Measurements from ENCODE around the gene GALR1. TPM values are rescaled to one million over a fixed set of nuclear protein-coding genes. Genes with fewer than 3 reads are reported as not detected.
"Not testable (repeated sequence)": the region's sequence is repeated elsewhere in the genome, so short reads cannot be mapped to it uniquely, and the experiment has no call there.

The GALR1 gene
- total RNA-seq, 1 donor from 2014 or later, result not detected

DNA sequence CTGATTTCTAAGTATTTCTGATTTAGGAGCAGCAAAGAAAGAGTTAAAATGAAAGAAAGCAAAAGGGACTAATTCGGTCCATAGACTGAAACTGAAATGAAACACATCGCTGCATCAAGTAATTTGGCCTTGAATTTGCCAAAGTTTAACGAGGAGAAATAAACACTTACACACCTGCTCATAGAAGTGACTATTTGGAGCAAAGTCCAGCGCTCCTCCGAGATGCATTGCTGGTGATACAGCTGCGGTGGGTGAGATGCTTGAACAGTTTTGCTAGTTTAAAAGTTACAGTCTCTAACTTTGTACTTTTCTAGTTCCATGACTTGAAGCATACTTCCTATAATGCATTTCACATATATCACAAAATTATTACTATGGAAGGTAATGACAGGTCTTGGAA is 18.3 kb downstream of the GALR1 start:
- H3K36me3 ChIP-seq (ENCODE audit: control insufficient read depth, insufficient read depth, low read length), result no peaks in the 10 kb centered on the region

DNA sequence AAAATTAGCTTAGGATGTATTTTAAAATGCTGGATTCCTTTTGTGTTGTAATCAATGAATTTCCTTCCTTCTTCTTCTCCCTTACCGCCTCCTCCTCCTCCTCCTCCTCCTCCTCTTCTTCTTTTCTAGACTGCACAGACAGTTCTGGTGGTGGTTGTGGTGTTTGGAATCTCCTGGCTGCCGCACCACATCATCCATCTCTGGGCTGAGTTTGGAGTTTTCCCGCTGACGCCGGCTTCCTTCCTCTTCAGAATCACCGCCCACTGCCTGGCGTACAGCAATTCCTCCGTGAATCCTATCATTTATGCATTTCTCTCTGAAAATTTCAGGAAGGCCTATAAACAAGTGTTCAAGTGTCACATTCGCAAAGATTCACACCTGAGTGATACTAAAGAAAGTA is 18.8 kb downstream of the GALR1 start:
- H3K36me3 ChIP-seq (ENCODE audit: control insufficient read depth, insufficient read depth, low read length), result no peaks in the 10 kb centered on the region
- DNase-seq (ENCODE audit: low read depth), result no peak
- H3K4me3 ChIP-seq (ENCODE audit: low read depth, low read length), result no peak overlapping the region
- H3K27me3 ChIP-seq (ENCODE audit: control insufficient read depth, insufficient read depth, low read length), result no peaks in the 10 kb centered on the region
- TF ChIP-seq, protein P1, sequence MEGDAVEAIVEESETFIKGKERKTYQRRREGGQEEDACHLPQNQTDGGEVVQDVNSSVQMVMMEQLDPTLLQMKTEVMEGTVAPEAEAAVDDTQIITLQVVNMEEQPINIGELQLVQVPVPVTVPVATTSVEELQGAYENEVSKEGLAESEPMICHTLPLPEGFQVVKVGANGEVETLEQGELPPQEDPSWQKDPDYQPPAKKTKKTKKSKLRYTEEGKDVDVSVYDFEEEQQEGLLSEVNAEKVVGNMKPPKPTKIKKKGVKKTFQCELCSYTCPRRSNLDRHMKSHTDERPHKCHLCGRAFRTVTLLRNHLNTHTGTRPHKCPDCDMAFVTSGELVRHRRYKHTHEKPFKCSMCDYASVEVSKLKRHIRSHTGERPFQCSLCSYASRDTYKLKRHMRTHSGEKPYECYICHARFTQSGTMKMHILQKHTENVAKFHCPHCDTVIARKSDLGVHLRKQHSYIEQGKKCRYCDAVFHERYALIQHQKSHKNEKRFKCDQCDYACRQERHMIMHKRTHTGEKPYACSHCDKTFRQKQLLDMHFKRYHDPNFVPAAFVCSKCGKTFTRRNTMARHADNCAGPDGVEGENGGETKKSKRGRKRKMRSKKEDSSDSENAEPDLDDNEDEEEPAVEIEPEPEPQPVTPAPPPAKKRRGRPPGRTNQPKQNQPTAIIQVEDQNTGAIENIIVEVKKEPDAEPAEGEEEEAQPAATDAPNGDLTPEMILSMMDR (IDR thresholded peaks at IDR 0.05; ENCODE audit: insufficient read depth, low read length, poor library complexity, severe bottlenecking), result no peak

More for the DNA sequence above, 18.3 kb downstream of the GALR1 start:
- Histone ChIP-seq H3K27me3 (ENCODE audit: control insufficient read depth, insufficient read depth, low read length) (no peaks in the 10 kb centered on the region), H3K4me3 (ENCODE audit: low read depth, low read length) (no peak overlapping the region)
- DNase-seq (ENCODE audit: low read depth), result no peak
- TF ChIP-seq, protein P1 (IDR thresholded peaks at IDR 0.05; ENCODE audit: insufficient read depth, low read length, poor library complexity, severe bottlenecking), result no peak

DNA sequence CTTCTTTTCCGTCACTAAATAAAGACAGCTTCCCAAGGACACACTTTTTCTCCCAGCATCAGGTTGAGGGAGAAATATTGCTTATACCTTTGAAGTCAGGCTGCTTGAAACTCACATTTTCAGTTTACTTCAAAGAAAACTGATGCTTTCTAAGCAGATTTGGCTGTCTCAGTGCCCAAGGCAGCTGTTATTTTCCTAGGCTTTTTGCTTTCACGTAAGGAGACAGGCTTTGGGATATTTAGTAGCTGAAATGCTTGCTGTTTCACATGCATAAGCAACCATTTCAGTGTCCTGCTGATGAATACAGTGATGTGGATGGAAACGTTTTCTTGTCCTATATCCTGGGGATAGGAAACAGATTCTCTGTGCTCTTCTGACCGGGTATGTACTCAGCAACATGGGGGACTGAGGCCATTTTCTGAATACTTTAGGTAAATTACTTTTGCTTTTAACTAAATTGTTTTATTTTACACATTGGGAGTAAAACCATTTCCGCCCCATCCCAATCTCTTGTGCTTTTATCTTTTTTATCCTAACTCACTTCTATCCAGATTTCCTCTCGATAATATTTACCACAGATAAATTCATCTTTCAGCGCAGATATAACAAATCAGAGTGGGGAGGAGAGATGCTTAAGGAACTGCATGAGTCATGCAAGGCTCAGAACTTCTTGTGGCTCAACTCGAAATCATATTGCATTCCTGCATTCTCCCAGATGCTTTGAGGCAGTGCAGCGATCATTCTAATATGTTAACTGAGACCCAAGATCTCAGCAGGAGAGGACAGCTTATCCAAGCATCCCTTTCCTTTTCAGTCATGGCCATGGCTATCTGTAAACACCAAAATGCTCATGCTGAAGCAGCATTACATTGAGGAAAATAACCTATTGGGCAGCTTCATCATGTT is 22.2 kb downstream of the GALR1 start:
- TF ChIP-seq, protein P1 (IDR thresholded peaks at IDR 0.05; ENCODE audit: insufficient read depth, low read length, poor library complexity, severe bottlenecking), result no peak
- H3K4me3 ChIP-seq (ENCODE audit: low read depth, low read length), result no peak overlapping the region
- H3K27me3 ChIP-seq (ENCODE audit: control insufficient read depth, insufficient read depth, low read length), result no peaks in the 10 kb centered on the region
- H3K36me3 ChIP-seq (ENCODE audit: control insufficient read depth, insufficient read depth, low read length), result no peaks in the 10 kb centered on the region
- DNase-seq (ENCODE audit: low read depth), result no peak

DNA sequence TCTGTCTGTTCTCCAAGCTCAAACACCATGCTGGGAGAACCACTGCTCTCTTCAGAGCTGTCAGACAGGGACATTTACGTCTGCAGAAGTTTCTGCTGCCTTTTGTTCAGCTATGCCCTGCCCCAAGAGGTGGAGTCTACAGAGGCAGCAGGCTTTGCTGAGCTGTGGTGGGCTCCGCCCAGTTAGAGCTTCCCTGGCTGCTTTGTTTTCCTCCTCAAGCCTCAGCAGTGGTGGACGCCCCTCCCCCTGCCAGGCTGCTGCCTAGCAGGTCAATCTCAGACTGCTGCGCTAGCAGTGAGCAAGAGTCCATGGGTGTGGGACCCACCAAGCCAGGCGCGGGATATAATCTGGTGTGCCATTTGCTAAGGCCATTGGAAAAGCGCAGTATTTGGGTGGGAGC is 41.2 kb downstream of the GALR1 start:
- H3K4me3 ChIP-seq (ENCODE audit: low read depth, low read length); H3K36me3 ChIP-seq (ENCODE audit: control insufficient read depth, insufficient read depth, low read length); DNase-seq (ENCODE audit: low read depth); H3K27me3 ChIP-seq (ENCODE audit: control insufficient read depth, insufficient read depth, low read length): not testable (repeated sequence)

DNA sequence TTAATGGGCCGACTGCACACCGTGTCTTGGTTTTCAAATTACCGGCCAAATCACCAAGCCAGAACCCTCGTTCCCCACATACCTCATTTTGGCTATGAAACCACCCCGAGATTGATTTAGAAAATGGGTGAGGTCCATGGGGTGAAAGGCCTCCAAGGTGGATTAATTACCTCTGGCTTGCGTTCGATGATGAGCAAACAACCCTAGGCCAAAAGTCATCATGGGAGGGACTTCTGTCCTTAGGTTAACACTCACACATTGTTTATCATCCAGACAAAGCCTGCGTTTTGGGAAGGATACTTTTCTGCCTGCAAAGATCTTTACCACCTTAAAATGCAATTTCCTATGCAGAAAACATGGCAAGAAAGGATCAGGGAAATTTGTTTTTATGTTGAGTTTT is 48.5 kb downstream of the GALR1 start:
- no peak for DNase-seq (ENCODE audit: low read depth)
- no peak overlapping the region for H3K4me3 ChIP-seq (ENCODE audit: low read depth, low read length)
- H3K36me3 ChIP-seq (ENCODE audit: control insufficient read depth, insufficient read depth, low read length), result no peaks in the 10 kb centered on the region
- TF ChIP-seq, protein P1 (IDR thresholded peaks at IDR 0.05; ENCODE audit: insufficient read depth, low read length, poor library complexity, severe bottlenecking), result no peak
- H3K27me3 ChIP-seq (ENCODE audit: control insufficient read depth, insufficient read depth, low read length), result no peaks in the 10 kb centered on the region

DNA sequence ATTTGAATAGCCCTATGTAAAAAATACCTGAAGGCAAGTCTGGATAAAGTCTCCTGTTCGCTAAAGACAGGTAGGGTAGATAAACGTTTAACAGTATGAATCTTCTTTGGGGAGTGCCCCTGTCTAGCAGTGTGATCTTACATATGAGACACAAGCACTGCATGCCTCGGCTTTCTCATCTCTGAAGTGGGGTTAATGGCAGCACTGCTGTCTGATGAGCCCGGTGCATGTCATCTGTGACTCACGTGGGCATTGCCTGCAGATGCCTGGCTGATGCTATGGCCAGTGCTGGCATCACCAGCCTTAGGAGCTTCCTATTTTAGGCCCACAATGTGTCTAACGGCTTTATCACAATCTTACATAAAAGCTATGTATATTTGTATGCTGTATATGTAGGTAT is 50.1 kb downstream of the GALR1 start:
- Histone ChIP-seq H3K36me3 (ENCODE audit: control insufficient read depth, insufficient read depth, low read length) (no peaks in the 10 kb centered on the region), H3K27me3 (ENCODE audit: control insufficient read depth, insufficient read depth, low read length) (no peaks in the 10 kb centered on the region), H3K4me3 (ENCODE audit: low read depth, low read length) (no peak overlapping the region)
- DNase-seq (ENCODE audit: low read depth), result no peak
- TF ChIP-seq, protein P1 (IDR thresholded peaks at IDR 0.05; ENCODE audit: insufficient read depth, low read length, poor library complexity, severe bottlenecking), result no peak

Measured in kidney epithelial cell (primary cell).